ENCODE results near the gene MARCKSL1.

- TF ChIP-seq ZNF143 (CRISPR knock-in tag; IDR thresholded peaks at IDR 0.05) (peak; percentile 68), ZBTB33 (CRISPR knock-in tag; IDR thresholded peaks at IDR 0.05) (no peak), NR2F1 (CRISPR knock-in tag; IDR thresholded peaks at IDR 0.05) (no peak)
Measured at GRCh38 chr1:32334274-32334861, 1.7 kb downstream of the MARCKSL1 start.

Data from HepG2 (cell line).